Activated T-cell treated with anti-CD3 and anti-CD28 coated beads, Interleukin-2, amount 50 U/mL, for 48 hours (primary cell): ENCODE data around the gene SLAIN1.

Experiments
- DNase-seq, 2 experiments: peaks; one replicate each; pipeline ENCODE4 v3.0.0-alpha.2; 2020

SLAIN1 gene

DNA sequence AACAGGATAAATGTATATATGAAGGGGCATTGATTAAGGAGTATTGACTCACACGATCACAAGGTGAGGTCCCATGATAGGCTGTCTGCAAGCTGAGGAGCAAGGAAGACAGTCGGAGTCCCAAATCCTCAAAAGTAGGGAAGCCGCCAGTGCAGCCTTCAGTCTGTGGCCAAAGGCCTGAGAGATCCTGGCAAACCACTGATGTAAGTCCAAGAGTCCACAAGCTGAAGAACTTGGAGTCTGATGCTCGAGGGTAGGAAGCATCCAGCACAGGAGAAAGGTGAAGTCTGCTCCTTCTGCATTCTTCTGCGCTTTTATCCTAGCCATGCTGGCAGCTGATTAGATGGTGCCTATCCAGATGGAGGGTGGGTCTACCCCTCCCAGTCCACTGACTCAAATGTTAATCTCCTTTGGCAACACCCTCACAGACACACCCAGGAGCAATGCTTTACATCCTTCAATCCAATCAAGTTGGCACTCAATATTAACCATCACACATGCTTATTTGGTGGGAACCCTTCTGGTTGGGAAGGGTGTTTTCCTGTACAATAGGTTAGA, 55.1 kb downstream of the SLAIN1 start:
- no peak for DNase-seq

DNA sequence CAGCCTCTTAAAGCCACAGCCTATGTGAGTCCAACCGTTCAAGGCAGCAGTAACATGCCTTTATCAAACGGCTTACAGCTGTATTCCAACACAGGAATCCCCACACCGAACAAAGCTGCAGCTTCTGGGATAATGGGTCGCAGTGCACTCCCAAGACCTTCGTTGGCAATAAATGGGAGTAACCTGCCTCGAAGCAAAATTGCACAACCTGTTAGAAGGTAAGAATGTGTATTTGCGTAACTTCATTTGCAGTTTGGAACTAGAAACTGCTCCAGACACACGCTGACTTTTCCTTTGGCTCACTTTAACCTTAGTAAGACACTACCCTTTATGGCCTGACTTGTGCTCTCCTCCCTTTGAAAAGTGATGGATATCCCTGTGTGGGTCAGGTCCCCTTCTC, 63.4 kb downstream of the SLAIN1 start:
- no peak for DNase-seq

DNA sequence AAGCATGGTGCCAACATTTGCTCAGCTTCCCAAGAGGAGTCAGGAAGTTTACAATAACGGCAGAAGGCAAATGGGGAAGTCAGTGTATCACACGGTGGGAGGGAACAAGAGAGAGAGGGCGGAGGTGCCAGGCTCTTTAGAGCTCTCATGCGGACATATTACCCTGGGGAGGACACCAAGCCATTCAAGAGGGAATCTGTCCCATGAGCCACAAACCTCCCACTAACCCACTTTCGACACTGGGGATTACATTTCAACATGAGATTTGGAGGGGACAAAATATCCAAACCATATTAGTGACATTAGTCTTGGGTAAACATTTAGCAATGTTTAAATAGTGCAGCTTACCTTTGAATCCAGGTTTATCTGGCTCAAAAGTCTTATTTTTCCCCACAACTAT, 69.9 kb downstream of the SLAIN1 start:
- DNase-seq: no peak

DNA sequence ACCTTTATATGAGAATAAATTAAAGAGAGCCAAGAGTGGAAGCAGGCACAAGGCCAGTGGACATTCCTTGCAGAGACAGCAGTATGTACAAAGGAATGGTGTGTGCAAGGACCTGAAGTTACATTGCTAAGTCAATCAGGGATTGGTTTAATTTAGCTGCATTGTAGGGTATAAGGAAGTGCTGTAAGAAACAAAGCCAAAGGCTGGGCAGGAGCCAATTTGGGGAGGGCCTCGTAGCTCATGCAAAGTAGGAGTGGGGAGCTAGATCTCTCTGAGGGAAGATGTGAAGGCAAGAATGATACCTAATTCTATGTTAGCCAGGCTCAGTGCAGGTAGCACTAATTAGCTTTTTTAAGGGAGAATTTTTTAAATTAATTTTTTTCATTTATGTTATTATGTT, 76.7 kb downstream of the SLAIN1 start:
- DNase-seq: no peak

DNA sequence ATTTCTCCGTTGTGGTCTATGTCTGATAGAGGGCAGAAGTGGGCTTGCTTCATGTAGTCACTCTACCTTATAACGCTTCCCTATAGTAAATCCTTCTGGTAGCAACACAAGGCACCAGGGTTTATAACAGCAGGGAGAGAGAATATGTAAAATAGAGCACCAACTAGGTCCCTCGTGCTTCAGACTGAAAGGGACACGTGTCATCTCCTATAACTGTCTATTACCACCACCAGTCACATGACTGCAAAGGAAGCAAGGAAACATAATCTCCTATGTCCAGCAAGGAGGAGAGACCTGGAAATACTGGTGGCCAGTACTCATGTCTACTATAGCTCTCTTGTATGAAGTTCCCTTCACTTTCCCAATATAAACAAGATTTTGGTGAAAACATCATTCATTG, 79.2 kb downstream of the SLAIN1 start:
- DNase-seq: no peak

DNA sequence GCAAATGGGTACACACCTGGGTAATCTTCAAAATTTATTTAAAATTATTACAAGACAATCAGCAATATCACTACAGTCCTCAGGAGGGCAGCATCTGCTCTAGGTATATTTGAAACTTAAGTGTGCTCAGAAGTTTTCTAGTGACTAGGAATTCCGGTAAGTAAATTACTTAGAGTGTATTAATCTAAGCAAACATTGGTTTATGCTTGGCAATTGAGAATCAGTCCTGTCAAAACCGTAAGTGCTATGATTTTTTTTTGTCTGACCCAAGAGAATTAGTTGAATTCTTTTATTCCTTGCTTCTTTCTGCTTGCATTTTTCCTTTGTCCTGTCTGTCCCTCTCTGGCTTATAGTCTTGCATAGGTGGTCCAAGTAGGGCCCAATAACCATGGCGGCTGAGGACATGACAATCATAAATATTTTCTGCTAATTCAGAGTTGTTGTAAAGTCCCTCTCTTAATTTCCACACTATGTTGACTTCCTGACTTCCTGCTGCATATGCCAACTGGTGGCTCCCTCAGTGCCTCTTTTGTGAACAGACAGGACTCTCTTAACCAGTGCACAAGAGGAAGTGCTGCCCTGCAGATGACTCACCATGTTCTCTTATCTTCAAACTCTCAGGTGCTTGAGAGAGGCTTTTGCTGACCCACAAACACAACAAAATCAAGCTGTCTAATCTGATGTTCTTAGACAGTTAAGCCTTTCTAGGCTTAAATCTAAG, 82.2 kb downstream of the SLAIN1 start:
- DNase-seq: no peak

DNA sequence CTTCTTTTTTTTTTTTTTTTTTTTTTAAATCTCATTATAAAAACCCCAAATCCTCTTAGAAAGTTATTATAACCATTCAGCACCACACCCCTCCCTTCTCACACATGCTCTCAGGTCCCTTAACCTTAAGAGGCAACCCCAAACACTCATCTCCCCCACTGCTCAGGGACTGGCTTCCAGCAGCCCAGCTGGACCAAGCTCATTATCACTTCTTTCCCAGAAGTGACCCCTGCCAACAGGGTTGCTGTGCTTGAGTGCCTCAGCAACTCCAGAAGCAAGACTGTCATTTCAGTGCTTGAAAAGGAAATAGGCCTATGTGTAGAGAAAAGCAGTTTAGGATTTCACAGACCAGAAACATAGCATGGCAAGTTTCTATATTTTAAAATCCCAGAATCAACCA, 84.3 kb downstream of the SLAIN1 start:
- DNase-seq: no peak

DNA sequence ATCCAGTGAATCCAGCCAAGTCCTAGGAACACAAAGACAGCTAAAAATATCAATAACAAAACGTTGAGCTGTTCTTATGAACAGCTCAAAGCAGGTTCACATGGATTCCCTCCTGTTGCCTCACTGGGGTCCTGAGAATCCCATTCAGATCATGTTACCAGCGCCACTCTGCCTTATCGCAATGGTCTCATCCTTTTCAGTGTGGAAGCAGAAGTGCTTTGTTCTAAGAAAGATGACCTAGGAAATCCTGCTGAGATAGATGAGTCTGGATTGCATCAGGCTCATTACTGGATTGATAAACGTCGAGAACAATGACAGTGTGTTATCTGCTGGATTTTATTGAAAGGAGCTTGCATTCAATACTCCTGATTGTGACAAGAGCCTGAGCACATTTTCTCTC, 87.0 kb downstream of the SLAIN1 start:
- no peak for DNase-seq

DNA sequence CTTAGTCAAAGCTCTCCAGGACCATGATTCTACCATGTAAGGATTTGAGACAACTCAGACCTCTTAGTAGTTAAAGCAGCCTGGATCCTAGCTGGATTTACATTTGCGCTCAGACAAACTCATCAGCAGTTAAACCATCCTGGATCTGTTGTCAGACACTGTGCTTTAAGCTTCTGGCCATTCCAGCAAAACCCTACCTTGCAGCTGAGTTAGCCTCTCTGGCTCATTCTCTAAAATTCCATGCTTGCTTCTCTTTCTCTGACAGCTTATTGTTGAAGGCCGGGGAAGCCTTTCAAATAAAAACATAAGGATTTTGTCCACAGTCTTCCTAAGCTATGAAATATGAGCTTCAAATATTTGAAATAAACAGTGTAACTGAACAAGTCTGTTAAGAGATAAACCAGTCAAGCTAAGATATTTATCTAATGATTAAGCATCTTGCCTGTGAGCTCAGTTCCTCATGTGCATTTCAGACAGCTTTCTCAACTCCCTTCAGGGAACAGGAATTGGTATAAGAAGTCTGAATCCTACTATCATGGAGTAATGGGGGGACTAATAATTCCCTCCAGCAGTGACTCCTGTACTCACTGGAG, 89.3 kb downstream of the SLAIN1 start:
- DNase-seq: no peak

DNA sequence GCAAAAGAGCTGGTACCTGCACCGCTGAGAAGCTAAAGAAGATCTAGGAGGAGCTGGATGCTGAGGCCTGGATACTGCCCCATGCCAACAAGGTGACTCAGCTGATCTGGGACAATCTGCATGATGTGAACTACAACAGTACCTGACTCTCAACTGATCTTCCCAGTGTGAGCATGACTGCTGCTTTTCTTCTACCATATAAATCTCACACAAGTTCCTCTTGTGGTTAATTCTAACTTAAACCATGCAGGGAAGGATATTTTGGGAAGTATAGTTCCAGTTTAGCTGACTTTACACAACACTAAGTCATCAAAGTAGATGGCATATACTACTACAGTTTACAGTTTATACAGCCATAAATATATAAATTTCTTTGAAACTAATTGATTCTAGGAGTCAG, 91.9 kb downstream of the SLAIN1 start:
- no peak for DNase-seq

DNA sequence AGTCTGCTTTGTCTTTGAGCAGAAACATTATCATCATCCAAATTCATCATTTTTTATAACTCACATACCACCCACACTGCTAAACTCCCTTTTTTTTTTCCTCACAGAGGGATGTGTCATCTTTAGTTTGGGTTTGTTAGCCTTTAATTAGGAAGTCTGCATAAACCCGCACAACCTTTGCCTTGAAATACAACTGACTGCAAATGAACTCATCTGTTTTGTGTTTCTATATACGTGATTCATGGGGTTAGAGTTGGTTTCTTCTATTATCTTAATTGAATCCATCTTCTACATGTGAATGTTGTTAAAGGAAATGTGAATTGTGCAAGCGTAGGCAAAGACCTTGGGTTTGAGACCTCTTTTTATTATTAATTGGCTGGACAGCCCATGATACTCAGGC, 102.7 kb downstream of the SLAIN1 start:
- no peak for DNase-seq

DNA sequence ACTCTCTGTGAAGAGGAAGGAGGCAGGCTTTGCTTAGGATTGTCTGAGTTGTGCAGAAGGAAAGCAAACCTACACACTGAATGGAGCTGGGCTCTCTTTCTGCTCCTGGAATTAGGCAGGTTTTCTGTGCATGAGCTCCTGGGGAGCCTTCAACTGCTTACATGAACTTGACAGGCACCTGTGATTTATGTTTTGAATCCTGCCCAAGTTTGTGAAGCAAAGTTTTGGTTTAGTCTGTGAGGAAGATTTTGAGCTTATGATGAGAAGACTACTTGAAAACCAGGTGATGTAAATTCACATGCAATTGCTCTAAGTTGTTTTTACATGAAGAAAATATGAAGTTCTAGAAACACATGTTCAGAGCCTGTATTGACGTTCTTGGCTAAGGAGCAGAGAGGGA, 109.0 kb downstream of the SLAIN1 start:
- DNase-seq: no peak

DNA sequence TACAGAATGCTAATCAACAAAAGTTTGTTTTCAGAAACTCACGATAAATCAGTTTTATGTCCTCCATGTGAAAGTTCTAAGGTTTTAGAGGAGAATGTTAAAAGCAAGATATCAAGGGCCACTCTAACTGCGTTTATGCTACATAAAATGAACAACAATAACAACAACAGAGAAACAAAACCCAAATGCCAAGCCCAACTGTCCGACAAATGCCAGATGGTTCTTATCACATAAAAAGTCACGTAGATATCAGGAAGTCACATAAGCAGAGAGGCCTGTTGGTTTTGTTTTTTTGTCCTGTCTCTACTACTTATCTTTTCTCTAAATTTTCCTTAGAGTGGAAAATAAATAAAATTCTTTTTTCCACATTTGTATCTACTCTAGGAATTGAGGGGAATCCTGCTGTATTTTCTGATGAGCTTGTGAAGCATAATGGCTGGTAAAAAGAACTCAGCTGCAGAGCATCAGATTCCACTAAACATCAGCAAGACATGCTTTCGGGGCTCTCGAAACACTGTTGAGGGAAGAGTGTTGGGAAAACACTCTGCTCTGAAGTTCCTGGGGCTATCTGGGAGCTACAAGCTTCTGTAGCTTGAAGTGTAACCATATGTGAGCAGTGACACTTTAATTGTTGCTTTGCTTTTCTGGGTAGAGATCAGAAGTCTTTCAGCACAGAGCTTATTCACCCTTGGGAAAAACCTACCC, 110.1 kb downstream of the SLAIN1 start:
- DNase-seq: no peak

DNA sequence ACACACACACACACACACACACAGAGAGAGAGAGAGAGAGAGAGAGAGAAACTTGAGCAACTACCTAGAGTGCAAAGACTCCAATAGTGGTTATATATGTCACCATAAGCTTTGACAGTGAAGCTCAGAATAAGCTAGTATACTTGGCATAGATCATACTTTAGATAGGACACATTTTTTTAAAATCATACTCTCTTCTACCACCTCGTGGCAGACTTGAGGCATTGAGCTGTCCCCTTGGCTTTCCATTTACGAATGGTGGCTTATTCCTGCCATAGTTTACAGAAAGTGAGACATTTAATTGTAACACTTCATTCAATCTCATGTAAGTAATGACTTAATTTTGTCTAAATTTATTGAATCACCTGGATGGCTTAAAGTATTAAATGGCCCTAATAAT, 112.9 kb downstream of the SLAIN1 start:
- DNase-seq: no peak

DNA sequence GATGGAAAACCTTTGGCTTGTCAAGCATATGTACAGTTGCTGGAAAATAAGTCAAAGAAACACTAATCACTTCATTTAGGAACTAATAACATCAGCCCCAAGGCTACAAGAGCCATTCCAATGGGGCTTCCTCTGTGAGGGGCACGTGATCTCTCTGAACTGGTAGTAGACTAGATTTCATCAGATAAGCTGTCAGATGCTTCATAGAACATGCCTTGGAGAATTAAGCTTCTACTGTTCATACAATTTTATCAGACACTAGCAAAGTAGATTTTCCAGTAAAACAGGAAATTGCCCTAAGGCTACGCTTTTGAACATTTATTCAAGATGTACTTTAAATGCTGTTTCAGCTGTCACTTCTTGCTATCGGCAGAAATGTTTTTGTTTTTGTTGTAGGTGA, 113.4 kb downstream of the SLAIN1 start:
- no peak for DNase-seq

DNA sequence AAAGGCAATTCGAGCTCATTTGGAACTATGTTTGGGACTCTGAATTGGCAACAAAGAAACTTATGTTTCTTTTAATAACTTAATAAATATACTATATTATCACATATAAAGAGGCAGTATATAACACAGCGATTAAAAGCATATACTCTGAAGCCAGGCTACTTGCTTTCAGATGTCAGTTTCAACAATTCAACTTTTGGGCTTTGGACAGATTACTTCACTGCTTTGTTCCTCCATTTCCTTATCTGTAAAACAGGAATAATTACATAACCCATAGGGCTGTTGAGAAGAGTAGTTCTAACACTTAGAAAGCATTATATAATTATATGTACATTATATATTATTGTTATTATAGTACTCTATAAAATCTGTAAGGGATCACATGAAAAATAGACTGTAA, 113.9 kb downstream of the SLAIN1 start:
- DNase-seq: no peak

DNA sequence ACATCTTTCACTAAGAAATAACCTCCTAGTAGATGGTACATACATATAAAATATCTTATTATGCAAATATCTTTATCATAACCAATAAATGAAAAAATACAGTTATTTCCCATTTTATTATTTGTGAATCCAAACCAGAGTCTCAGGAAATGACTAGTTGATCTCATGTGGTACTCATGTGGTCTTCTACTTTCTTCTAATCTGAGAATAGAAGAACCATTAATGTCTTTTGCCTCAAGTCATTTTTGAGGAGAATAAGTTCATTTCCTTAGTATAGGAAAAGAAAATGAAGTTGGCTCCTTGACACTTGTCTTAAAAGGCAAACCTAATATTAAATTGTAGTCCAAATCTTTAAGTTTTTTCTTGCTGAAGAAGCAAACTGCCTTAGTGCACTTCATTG, 114.5 kb downstream of the SLAIN1 start:
- no peak for DNase-seq
